ENCODE results near the gene SERPINB10. TPM values are rescaled to one million over a fixed set of nuclear protein-coding genes. Genes with fewer than 3 reads are reported as not detected.
A peak's percentile ranks its signal among the peaks of the same experiment; 100 is the strongest.
"Not testable (repeated sequence)": the region's sequence is repeated elsewhere in the genome, so short reads cannot be mapped to it uniquely, and the experiment has no call there.

SERPINB10 gene
- total RNA-seq, 1 donor from 2014 or later: 0.41 TPM

DNA sequence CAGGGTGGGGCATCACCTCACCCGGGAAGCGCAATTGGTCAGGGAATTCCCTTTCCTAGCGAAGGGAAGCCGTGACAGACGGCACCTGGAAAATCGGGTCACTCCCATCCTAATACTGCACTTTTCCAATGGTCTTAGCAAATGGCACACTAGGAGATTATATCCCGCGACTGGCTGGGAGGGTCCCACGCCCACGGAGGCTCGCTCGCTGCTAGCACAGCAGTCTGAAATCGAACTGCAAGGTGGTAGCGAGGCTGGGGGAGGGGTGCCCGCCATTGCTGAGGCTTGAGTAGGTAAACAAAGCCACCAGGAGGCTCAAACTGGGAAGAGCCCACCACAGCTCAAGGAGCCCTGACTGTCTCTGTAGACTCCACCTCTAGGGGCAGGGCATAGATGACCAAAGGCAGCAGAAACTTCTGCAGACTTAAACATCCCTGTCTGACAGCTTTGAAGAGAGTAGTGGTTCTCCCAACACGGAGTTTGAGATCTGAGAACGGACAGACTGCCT is 32.8 kb downstream of the SERPINB10 start:
- FAIRE-seq; DNase-seq (ENCODE audit: low spot score in 2 of 2): not testable (repeated sequence)

DNA sequence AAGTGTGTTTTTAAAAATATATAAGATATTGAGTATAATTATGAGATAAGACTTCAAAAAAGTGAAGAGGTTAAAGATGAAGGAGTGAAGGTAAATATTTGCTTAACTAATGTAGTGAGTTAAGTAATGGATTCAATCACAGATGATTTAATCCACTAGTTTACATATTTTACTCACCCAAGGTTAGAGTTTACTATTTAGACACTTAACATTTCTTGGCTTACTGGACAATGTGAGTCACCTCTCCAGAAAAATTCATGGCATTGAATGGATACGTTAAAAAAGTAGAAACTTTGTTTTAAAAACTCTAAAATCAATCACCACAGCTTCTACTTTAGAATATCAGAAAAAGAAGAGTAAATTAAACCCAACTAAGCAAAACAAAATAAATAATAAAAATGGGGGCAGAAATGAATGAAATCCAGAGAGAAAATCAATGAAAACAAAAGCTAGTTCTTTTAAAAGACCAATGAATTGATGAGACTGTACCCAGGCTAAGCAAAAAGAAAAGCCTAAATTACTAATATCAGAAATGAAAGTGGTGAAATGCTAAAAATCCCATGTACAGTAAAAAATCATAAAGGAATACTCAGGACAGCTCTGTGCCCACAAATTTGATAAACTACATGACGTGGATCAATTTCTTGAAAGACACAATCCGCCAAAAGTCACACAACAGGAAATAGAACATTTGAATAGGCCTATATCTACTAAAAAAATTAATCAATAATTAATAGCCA is 39.5 kb downstream of the SERPINB10 start:
- no peak for FAIRE-seq

DNA sequence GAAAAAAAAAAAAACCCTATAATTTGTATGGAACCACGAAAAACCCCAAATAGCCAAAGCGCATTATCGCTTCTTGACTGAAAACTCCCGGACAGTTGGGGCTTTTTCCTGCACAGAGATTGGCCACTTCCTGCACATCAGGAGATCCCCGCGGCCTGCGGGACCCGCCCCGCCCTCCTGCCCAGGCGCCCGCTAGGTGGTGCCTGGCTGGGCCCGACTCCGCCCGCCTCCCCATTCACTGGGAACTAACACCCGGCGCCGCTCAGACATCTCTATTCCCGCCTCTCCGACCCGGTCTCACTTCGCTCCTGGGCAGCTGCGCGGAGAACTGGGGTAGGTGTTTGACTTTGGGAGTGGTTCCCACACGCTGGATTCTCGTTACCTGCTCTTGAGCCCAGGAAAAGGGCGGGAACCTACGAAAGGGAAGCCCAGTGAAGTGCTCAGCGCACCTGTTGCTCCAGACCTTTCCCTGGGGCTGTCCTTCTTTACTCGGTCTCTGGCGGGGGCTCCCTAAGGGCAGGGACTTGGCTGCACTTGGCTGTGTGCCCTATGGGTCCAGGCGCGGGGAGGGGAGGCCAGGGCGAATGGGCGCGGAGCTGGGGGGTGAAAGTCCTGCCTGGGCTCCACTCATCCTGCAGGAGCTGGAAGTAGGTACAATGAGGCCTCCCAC is 41.4 kb downstream of the SERPINB10 start, which contains the start of gene HMSD:
Gene HMSD, plus strand, starts transcription at position 234 of the 670 bp plus-strand sequence. CDS start 4,155 bp downstream, outside the sequence.
- FAIRE-seq: no peak
- DNase-seq (ENCODE audit: low spot score in 2 of 2): peak; percentile 44 to 55

More for the DNA sequence above, 39.5 kb downstream of the SERPINB10 start:
- DNase-seq (ENCODE audit: low spot score in 2 of 2): no peak

DNA sequence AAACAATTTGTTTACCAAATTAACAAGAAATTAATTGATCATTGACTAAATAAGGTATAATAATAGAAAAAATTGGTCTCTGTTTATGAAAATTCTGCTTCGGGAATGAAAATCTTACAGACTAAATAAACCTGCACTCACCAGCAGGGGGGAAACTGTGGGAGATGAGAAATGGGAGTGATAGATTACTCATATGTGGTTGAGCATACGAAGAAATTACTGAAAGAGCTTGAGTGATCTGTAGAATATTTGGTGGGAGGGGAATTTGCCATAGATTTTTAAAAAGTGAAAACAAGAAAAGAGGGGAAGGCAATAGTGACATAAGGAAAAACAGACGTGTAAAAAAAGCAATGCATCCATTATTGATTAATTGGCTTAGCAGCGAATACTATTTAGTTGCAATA is 43.5 kb downstream of the SERPINB10 start:
- FAIRE-seq (no peak), DNase-seq (ENCODE audit: low spot score in 2 of 2) (no peak)

DNA sequence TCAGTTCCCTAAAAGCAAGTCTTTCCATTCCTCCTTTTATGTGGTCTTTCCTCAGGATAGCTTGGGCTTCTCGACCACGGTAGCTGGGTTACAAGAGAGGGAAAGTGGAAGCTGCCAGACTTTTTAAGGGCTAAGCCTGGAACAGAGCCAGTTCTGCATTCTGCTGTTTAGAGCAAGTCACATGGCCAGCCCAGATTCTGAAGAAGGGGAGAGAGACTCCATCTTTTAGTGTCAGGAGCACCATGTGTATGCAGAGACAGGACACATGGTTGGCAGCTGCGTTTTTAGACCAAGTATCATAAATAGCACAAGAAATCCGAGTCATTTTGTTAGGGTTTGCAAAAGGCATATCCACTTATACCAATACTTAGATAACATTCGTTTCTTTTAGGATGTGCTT is 46.1 kb downstream of the SERPINB10 start:
- DNase-seq (ENCODE audit: low spot score in 2 of 2) (no peak), FAIRE-seq (no peak)

DNA sequence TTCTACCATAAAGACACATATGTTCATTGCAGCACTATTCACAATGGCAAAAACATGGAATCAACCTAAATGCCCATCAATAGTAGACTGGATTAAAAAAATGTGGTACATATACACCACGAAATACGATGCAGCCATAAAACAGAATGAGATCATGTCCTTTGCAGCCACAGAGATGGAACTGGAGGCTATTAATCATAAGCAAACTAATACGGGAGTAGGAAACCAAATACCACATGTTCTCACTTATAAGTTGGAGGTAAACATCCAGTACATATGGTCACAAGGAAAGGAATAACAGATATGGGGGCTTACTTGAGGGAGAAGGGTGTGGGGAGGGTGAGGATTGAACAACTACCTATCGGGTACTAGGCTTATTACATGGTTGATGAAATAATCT is 49.0 kb downstream of the SERPINB10 start:
- DNase-seq (ENCODE audit: low spot score in 2 of 2) (no peak), FAIRE-seq (no peak)

DNA sequence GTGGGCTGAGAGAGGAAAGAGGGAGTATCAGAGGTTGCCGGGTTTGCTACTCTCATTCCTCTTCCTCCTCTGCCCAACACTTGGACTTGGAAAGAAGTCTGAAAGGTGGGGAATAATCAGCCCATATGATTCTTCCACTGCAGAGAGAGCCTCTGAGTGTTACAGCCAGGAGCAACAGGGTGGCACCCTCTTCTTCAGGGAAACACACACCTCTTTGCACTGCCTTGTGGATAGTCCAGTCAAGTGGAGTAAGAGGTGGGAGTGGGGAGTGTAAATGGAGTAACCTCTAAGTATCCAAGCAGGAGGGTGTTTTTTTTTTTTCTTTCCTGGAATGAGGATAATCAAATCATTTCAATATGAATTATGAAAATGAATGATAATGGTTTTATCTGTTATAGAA is 53.1 kb downstream of the SERPINB10 start:
- no peak for DNase-seq (ENCODE audit: low spot score in 2 of 2)
- no peak for FAIRE-seq

DNA sequence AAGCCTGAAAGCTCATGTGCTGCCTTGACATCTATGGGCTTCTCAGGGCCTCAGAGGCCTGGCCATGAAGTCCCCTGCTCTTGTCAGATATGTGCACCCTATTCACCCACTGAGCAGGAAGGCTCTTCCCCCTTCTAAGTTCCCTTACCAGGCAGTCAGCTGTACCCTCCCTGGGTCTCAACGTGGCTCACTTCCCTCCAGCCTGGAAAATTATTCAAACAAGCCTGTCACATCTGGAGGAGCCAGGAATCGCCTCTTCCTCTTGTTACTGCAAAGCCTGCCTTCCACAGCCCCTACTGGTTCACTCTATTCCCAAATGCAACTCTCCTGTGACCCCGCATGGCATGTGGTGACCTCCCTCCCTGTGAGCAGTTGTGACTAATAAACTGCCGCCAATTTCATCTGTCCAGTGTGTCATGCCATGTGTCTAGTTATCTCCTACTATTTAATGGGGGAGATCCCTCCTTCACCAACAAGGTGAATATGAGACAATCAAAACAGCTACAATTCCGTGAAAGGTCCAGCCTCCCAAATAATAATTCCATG is 53.8 kb downstream of the SERPINB10 start:
- no peak for FAIRE-seq

DNA sequence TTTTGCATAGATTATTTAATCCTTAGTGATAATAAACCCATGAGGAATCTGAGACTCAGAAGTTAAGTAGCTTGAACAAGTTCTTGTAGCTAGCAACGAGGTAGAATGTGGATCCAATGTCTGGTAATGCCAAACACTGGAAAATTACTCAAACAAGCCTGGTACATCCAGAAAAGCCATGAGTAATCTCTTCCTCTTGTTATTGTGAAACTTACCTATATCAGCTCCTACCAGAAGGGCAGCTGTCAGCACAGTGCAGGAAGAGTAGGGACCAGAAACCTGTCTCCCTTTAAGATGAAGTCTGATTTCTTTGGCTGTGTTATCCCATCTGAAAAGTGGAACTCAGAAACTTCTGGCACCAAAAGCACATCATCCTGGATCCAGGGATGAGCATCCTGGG is 54.4 kb downstream of the SERPINB10 start:
- no peak for FAIRE-seq

More for the DNA sequence above, 53.8 kb downstream of the SERPINB10 start:
- no peak for DNase-seq (ENCODE audit: low spot score in 2 of 2)

DNA sequence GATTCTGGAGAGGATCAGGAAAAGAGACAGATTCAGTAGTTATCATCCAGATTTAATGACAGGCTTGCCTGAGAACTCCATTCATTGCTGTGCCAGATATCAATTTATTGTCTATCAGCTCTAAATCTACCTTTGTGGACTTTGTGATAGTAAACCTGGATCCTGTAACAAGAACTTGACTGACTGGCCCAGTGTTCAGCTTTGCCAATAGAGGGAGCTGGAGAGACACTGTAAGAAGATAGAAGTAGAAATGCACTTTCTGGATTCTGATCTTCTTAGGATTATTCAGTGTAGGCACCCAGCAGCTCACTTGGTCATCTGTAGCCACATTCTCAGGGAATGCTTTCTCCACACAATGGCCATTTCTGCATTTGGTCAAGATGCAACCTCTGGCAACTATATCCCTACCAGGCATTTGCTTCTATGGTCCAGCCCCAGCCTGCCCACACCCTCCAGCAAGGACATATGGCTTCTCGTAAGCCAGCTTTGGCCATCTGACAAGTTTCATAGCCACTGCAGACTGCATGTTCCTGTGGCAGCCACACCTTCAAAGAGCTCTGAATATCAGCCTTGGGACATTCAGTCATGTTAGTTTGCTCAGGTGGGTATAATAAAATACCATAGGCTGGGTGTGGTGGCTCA is 56.0 kb downstream of the SERPINB10 start:
- DNase-seq (ENCODE audit: low spot score in 2 of 2) (no peak), FAIRE-seq (no peak)

More for the DNA sequence above, 54.4 kb downstream of the SERPINB10 start:
- DNase-seq (ENCODE audit: low spot score in 2 of 2): no peak

DNA sequence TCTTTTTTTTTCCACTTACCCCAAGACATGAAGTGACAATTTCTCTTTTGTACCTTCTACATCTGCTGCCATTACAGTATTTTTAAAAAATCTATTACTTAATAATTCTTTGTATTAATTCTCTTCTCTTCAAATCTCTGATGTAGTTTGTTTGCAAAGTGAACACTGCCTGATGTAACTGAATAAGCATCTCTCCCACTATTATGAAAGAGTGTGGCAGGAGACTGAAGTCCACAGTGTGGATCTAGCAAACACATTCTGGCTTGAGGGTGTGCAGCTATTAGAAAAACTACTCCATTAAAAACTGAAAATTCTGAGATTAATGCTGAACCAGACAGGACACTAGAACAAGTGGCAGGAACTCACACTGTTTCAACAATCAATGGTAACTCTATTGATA is 57.1 kb downstream of the SERPINB10 start:
- no peak for DNase-seq (ENCODE audit: low spot score in 2 of 2)
- FAIRE-seq: no peak

DNA sequence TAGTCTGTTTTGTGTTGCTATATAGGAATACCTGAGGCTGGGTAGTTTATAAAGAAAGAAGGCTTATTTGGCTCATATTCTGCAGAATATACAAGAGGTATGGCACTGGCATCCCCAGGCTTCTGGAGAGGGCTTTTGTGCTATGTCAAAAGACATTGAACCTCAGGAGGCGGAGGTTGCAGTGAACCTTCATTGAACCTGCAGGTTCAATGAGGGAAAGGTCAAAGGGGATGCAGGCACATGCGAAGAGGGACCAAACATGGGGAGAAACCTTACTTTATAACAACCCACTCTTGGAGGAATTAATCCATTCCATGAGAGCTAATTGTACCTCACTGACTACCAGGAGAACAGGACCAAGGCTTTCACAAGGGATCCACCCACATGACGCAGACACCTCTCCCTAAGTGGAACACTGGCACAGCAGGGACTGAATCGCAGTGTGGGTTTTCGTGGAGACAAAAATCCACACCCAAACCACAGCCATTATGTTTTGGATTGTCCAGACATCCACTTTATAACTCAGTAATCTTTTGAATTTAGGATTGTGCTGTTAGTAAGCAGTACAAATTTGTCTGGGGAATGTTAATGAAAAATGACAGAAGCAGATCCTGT is 58.1 kb downstream of the SERPINB10 start:
- no peak for DNase-seq (ENCODE audit: low spot score in 2 of 2)
- no peak for FAIRE-seq

DNA sequence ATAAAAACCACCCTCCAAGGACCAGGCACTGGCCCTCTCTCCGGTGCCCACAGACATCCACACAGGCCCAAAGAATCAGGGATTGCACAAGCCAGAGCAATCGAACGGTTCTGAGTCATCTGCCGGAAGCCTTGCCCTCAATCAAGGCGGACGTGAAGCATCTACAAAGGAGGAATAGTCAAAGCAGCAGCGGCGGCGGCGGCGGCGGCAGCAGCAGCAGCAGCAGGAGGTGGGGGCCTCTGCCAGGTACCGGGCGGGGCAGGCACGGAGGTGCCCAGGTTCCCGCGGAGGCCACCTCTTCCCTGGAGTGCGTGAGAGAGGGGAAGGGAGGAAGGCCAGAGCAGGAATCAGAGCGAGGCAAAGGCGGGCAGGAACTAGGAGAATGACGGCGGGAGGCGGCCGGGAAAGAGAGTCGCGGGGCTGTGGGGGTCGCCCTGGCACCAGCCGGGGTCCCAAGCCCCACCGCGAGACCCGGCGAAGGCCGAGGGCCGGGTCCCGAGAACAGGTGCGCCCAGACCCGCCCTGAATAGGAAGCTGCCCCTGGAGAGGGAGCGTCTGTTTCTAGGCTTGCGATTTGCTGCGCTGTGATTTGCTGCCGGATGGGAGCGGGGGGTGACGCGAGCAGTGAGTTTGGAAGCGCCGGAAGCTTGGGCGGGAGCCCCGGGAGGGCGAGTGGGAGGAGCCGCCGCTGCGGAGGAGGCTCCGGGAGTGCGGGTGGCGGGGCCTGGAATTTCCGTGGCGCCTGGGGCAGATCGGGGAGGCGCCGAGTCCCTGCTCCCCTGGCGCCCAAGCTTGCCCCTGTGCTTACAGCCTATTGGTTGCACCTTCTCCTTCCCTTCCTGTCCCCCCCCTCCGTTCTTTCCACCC is 62.4 kb downstream of the SERPINB10 start, which contains the start of gene SERPINB8:
Gene SERPINB8, plus strand, starts transcription at position 140 of the 867 bp plus-strand sequence. CDS start 8,228 bp downstream, outside the sequence.
- DNase-seq (ENCODE audit: low spot score in 2 of 2) (peak; percentile 78 to 81), FAIRE-seq (no peak)

DNA sequence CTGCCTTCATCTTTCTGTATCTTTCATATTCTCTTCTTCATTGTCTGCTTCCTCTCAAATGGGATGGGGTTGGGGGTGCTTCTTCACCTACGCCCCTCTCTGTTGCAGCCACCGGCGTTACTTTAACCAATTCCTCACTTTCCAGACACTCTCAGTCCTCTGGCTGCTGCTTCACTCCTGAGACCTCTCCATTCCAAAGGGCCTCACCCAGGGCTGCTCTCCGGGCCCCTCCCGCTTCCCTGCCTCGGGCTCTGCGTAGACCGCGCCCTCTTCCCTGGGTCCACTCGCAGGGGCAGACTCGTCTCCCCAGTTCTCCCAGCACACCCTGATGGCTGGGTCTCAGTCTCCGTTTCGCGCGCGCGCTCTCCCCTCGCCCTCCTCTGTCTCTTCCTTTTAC is 63.0 kb downstream of the SERPINB10 start:
- FAIRE-seq (no peak), DNase-seq (ENCODE audit: low spot score in 2 of 2) (peak in 1 of 2 donors; percentile 23)

DNA sequence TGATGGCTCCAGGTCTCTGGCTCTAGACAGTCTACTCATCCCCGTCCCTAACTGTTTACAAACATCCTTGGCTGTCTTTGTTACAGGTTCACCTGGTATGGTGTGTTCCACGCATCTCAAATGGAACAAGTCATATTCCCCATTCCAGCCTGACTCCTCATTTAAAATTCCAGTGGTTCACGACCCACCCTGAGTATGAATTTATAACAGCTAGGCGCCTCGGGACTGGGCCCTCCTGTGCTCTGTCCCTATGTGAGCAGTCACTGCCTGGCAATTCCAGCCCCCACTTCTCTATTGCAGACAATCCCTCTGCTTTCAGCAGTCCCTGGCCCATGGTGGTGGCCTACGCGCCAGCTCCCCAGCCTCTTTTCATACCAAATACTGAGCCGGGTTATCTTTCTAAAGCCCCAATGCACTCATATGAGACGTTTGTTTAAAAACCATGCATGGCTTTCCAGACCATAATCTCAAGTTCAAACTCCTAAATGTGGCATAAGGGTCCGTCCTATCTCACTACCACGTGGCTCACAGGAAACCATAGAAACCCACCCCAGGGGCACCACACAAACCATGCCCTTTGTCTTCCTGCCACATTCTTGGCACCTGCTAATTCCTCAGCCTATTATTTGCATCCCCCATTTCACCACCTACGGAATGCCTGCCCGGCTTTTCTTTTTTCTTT is 63.7 kb downstream of the SERPINB10 start:
- FAIRE-seq: no peak
- DNase-seq (ENCODE audit: low spot score in 2 of 2): no peak

DNA sequence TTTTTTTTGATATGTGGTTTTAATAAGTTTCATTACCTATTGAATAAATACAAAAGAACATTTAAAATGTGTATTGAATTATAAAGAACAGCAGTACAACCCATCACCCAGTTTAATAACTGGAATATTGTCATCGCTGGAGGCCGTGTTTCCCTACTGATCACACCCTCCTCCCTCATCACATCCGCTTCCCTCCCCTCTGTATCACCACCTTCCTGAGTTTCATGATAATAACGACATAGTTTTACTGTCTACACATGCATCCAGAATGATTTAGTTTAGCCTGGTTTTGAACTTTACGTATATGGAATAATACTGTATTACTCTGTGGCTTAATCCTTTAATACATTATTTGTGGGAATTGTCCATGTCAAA is 64.2 kb downstream of the SERPINB10 start:
- FAIRE-seq: no peak
- no peak for DNase-seq (ENCODE audit: low spot score in 2 of 2)

DNA sequence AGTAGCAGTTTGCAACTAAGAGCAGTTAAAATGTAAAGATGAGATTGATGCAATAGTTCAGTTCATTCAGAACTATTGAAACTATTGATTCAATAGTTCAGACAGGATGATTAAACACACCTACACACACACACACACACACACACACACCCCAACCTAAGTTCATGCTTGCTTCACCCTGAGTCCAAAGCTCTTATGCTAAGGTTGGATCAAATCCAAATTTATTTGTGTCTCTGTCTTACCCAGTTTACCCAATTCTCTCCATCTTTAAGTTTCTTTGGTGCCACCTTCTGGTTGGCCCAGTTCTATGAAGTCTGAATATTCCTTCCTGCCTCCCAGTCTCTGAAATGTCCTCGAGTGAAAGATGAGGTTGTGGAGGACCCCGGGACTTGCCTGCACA is 67.2 kb downstream of the SERPINB10 start:
- FAIRE-seq (no peak), DNase-seq (ENCODE audit: low spot score in 2 of 2) (no peak)

DNA sequence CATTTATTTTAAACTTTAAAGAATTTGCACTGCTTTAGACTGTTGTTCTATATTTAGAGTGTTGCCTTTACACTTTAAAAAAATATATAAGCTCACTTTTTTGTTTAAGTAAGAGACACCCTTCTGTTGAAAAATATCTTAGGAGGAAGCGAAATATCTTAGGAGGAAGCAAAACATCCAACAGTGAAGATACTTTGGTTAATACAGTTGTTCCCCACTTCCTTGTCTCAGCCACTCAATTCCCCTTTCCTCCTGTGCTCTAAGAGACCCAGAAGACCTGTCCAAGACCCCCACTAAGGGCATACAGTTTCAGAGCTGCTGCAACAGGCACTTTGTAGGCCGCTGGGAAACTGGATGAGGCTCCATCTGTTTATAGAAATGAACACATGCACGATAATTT is 67.9 kb downstream of the SERPINB10 start:
- FAIRE-seq: no peak

DNA sequence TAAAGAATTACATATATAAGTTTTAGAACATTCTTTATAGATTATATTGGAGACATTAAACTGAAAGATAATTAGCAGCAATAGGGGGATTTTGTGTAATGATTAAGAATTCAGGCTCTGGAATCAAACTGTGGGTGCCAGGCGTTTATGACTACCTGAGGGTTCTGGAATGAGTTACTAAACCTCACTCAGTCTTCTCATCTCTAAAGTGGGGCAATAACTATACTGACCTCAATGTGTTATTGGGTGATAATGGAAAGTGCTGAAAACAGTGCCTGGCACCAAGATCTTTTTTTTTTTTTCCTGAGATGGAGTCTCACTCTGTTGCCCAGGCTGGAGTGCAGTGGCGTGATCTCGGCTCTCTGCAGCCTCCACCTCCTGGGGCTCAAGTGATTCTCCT is 69.3 kb downstream of the SERPINB10 start:
- FAIRE-seq (no peak), DNase-seq (ENCODE audit: low spot score in 2 of 2) (no peak)

More for the DNA sequence above, 67.9 kb downstream of the SERPINB10 start:
- no peak for DNase-seq (ENCODE audit: low spot score in 2 of 2)

Measured in frontal cortex (tissue), 4 donors.